ENCODE measurements around the gene ELL2.

ELL2 gene

GRCh38 chr5:95884511-95884910, 77.1 kb downstream of the ELL2 start:
- Histone ChIP-seq H3K36me3 (ENCODE audit: control insufficient read depth in 2 of 2, insufficient read depth in 2 of 2, low read length in 2 of 2) (peaks cover 0 to 3% of the 10 kb centered on the region in 2 donors), H3K9ac (ENCODE audit: low read depth in 1 of 2, low read length in 2 of 2) (no peak overlapping the region), H3K4me1 (ENCODE audit: control insufficient read depth in 2 of 2, insufficient read depth in 2 of 2, low read length in 2 of 2) (peaks cover 1 to 4% of the 10 kb centered on the region in 2 donors)

GRCh38 chr5:95884017-95884325, 77.7 kb downstream of the ELL2 start:
- peaks cover 6% of the 10 kb centered on the region in 2 donors for H3K4me1 ChIP-seq (ENCODE audit: control insufficient read depth in 2 of 2, insufficient read depth in 2 of 2, low read length in 2 of 2)
- no peaks in the 10 kb centered on the region for H3K9me3 ChIP-seq (ENCODE audit: control insufficient read depth in 2 of 2, low read length in 2 of 2)
- H3K27me3 ChIP-seq (ENCODE audit: control insufficient read depth in 2 of 2, insufficient read depth in 2 of 2, low read length in 2 of 2): no peaks in the 10 kb centered on the region
- peaks cover 0 to 3% of the 10 kb centered on the region in 2 donors for H3K36me3 ChIP-seq (ENCODE audit: control insufficient read depth in 2 of 2, insufficient read depth in 2 of 2, low read length in 2 of 2)
- no peak overlapping the region for H3K4me3 ChIP-seq (ENCODE audit: low read length in 2 of 2)
- H3K9ac ChIP-seq (ENCODE audit: low read depth in 1 of 2, low read length in 2 of 2): no peak overlapping the region
- H3K27ac ChIP-seq (ENCODE audit: low read depth in 2 of 2, low read length in 2 of 2): no peak overlapping the region

More at GRCh38 chr5:95884511-95884910, 77.1 kb downstream of the ELL2 start:
- Histone ChIP-seq H3K9me3 (ENCODE audit: control insufficient read depth in 2 of 2, low read length in 2 of 2) (no peaks in the 10 kb centered on the region), H3K4me3 (ENCODE audit: low read length in 2 of 2) (no peak overlapping the region), H3K27me3 (ENCODE audit: control insufficient read depth in 2 of 2, insufficient read depth in 2 of 2, low read length in 2 of 2) (no peaks in the 10 kb centered on the region), H3K27ac (ENCODE audit: low read depth in 2 of 2, low read length in 2 of 2) (no peak overlapping the region)

GRCh38 chr5:95883185-95884016, 78.2 kb downstream of the ELL2 start:
- H3K9ac ChIP-seq (ENCODE audit: low read depth in 1 of 2, low read length in 2 of 2): no peak overlapping the region
- H3K4me1 ChIP-seq (ENCODE audit: control insufficient read depth in 2 of 2, insufficient read depth in 2 of 2, low read length in 2 of 2): peaks cover 7 to 8% of the 10 kb centered on the region in 2 donors
- no peak overlapping the region for H3K4me3 ChIP-seq (ENCODE audit: low read length in 2 of 2)
- H3K27ac ChIP-seq (ENCODE audit: low read depth in 2 of 2, low read length in 2 of 2): no peak overlapping the region
- no peaks in the 10 kb centered on the region for H3K27me3 ChIP-seq (ENCODE audit: control insufficient read depth in 2 of 2, insufficient read depth in 2 of 2, low read length in 2 of 2)
- no peaks in the 10 kb centered on the region for H3K9me3 ChIP-seq (ENCODE audit: control insufficient read depth in 2 of 2, low read length in 2 of 2)
- H3K36me3 ChIP-seq (ENCODE audit: control insufficient read depth in 2 of 2, insufficient read depth in 2 of 2, low read length in 2 of 2): peaks cover 0 to 3% of the 10 kb centered on the region in 2 donors

- Histone ChIP-seq H3K4me3 (ENCODE audit: low read length in 2 of 2) (no peak overlapping the region), H3K36me3 (ENCODE audit: control insufficient read depth in 2 of 2, insufficient read depth in 2 of 2, low read length in 2 of 2) (no peaks in the 10 kb centered on the region), H3K27me3 (ENCODE audit: control insufficient read depth in 2 of 2, insufficient read depth in 2 of 2, low read length in 2 of 2) (no peaks in the 10 kb centered on the region), H3K9me3 (ENCODE audit: control insufficient read depth in 2 of 2, low read length in 2 of 2) (no peaks in the 10 kb centered on the region), H3K4me1 (ENCODE audit: control insufficient read depth in 2 of 2, insufficient read depth in 2 of 2, low read length in 2 of 2) (peaks cover 7 to 10% of the 10 kb centered on the region in 2 donors), H3K9ac (ENCODE audit: low read depth in 1 of 2, low read length in 2 of 2) (no peak overlapping the region), H3K27ac (ENCODE audit: low read depth in 2 of 2, low read length in 2 of 2) (no peak overlapping the region)
These were observed 79.8 kb downstream of the ELL2 start for GRCh38 chr5:95881833-95882232.

- Histone ChIP-seq H3K27ac (ENCODE audit: low read depth in 2 of 2, low read length in 2 of 2) (no peak overlapping the region), H3K27me3 (ENCODE audit: control insufficient read depth in 2 of 2, insufficient read depth in 2 of 2, low read length in 2 of 2) (no peaks in the 10 kb centered on the region), H3K36me3 (ENCODE audit: control insufficient read depth in 2 of 2, insufficient read depth in 2 of 2, low read length in 2 of 2) (no peaks in the 10 kb centered on the region), H3K4me3 (ENCODE audit: low read length in 2 of 2) (no peak overlapping the region), H3K9me3 (ENCODE audit: control insufficient read depth in 2 of 2, low read length in 2 of 2) (no peaks in the 10 kb centered on the region), H3K9ac (ENCODE audit: low read depth in 1 of 2, low read length in 2 of 2) (no peak overlapping the region), H3K4me1 (ENCODE audit: control insufficient read depth in 2 of 2, insufficient read depth in 2 of 2, low read length in 2 of 2) (peaks cover 7 to 10% of the 10 kb centered on the region in 2 donors)
These were observed 81.3 kb downstream of the ELL2 start for GRCh38 chr5:95880081-95880926.

- no peaks in the 10 kb centered on the region for H3K9me3 ChIP-seq (ENCODE audit: control insufficient read depth in 2 of 2, low read length in 2 of 2)
- H3K4me3 ChIP-seq (ENCODE audit: low read length in 2 of 2): no peak overlapping the region
- H3K36me3 ChIP-seq (ENCODE audit: control insufficient read depth in 2 of 2, insufficient read depth in 2 of 2, low read length in 2 of 2): no peaks in the 10 kb centered on the region
- no peaks in the 10 kb centered on the region for H3K27me3 ChIP-seq (ENCODE audit: control insufficient read depth in 2 of 2, insufficient read depth in 2 of 2, low read length in 2 of 2)
- H3K9ac ChIP-seq (ENCODE audit: low read depth in 1 of 2, low read length in 2 of 2): no peak overlapping the region
- H3K27ac ChIP-seq (ENCODE audit: low read depth in 2 of 2, low read length in 2 of 2): no peak overlapping the region
- peaks cover 7 to 10% of the 10 kb centered on the region in 2 donors for H3K4me1 ChIP-seq (ENCODE audit: control insufficient read depth in 2 of 2, insufficient read depth in 2 of 2, low read length in 2 of 2)
These were observed 82.0 kb downstream of the ELL2 start for GRCh38 chr5:95879661-95880060.

DNA sequence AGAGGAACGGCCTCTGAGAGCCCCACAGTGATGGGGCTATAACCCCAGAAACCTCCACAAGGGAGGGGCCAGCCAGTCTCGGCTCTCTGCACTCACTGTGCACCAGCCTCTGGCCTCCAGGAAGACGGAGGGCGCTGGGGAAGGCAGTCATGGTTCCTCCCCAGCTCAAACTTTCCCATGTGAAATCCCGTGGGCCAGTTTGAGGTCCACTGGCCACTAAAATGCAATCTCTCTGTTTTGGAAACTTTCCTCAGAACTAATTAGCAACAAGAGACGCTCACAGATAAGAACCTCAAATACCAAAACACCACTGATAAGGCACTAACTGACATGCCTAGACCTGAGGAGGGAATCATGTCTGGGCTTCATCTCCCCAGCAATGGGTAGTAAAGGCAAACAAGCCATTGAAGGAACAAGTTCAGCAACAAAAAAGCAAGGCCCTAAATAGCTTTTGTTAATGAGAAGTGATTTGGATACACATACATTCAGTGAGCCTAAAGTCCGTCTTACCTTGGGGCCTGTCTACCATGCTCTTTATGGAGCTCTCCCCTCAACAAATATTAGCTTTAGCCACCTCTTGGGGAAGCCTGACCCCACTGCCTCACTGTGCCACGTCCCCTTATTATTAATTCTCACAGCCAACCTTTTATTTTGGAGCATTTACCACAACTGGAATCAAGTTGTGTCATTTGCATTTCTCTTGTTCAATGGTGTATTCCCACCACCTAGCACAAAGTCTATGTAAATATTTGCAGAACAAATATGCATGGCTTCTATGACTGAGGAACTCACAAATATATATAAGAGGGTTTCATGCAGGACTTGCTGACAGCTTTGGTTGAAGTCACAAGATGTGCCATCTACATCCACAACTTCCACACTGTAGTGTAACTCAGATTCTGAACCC, 83.0 kb downstream of the ELL2 start:
- Histone ChIP-seq H3K27me3 (ENCODE audit: control insufficient read depth in 2 of 2, insufficient read depth in 2 of 2, low read length in 2 of 2) (no peaks in the 10 kb centered on the region), H3K9me3 (ENCODE audit: control insufficient read depth in 2 of 2, low read length in 2 of 2) (no peaks in the 10 kb centered on the region), H3K36me3 (ENCODE audit: control insufficient read depth in 2 of 2, insufficient read depth in 2 of 2, low read length in 2 of 2) (no peaks in the 10 kb centered on the region), H3K4me3 (ENCODE audit: low read length in 2 of 2) (no peak overlapping the region), H3K27ac (ENCODE audit: low read depth in 2 of 2, low read length in 2 of 2) (no peak overlapping the region), H3K4me1 (ENCODE audit: control insufficient read depth in 2 of 2, insufficient read depth in 2 of 2, low read length in 2 of 2) (peaks cover 7 to 10% of the 10 kb centered on the region in 2 donors), H3K9ac (ENCODE audit: low read depth in 1 of 2, low read length in 2 of 2) (no peak overlapping the region)

DNA sequence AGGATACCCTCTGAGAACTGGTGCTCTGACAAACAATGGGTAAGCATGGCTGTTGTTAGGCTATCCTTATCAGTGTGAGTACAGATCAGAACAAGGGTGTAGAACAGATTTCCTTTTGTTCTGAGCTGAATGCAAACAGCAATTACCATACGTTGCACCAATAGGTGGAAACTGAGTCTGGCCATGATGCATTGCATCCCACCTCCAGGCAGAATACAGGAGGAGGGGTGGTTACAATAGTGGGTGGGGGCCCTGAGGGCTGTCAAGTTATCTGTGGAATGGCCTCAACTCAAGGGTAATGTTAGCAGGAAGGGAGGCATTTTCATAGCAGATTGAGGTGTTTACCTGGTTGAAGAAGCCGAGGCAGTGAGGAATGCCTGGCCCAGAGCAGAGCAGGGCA, 84.9 kb downstream of the ELL2 start:
- Histone ChIP-seq H3K36me3 (ENCODE audit: control insufficient read depth in 2 of 2, insufficient read depth in 2 of 2, low read length in 2 of 2) (no peaks in the 10 kb centered on the region), H3K9ac (ENCODE audit: low read depth in 1 of 2, low read length in 2 of 2) (no peak overlapping the region), H3K27me3 (ENCODE audit: control insufficient read depth in 2 of 2, insufficient read depth in 2 of 2, low read length in 2 of 2) (no peaks in the 10 kb centered on the region), H3K4me3 (ENCODE audit: low read length in 2 of 2) (no peak overlapping the region), H3K27ac (ENCODE audit: low read depth in 2 of 2, low read length in 2 of 2) (no peak overlapping the region), H3K9me3 (ENCODE audit: control insufficient read depth in 2 of 2, low read length in 2 of 2) (no peaks in the 10 kb centered on the region), H3K4me1 (ENCODE audit: control insufficient read depth in 2 of 2, insufficient read depth in 2 of 2, low read length in 2 of 2) (peaks cover 7 to 10% of the 10 kb centered on the region in 2 donors)

DNA sequence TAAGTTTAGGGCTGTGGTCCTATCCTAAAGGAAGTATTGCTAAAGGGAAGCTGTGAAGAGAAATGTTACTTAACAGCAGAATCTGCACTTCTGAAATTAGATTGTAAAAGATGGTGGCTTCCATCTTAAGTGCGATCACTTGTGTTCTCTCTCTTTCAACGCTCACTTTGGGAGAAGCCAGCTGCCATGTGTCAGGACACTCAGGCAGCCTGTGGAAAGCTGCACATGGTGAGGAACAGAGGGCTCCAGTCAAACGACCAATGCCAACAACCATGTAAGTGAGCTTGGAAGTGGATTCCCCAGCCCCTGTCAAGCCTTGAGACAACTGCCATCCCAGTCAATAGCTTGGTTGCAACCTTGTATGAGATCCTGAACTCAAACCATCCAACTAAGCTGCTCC, 87.4 kb downstream of the ELL2 start:
- peaks cover 4 to 11% of the 10 kb centered on the region in 2 donors for H3K4me1 ChIP-seq (ENCODE audit: control insufficient read depth in 2 of 2, insufficient read depth in 2 of 2, low read length in 2 of 2)
- H3K4me3 ChIP-seq (ENCODE audit: low read length in 2 of 2): no peak overlapping the region
- H3K9ac ChIP-seq (ENCODE audit: low read depth in 1 of 2, low read length in 2 of 2): no peak overlapping the region
- H3K9me3 ChIP-seq (ENCODE audit: control insufficient read depth in 2 of 2, low read length in 2 of 2): no peaks in the 10 kb centered on the region
- H3K27ac ChIP-seq (ENCODE audit: low read depth in 2 of 2, low read length in 2 of 2): no peak overlapping the region
- H3K27me3 ChIP-seq (ENCODE audit: control insufficient read depth in 2 of 2, insufficient read depth in 2 of 2, low read length in 2 of 2): no peaks in the 10 kb centered on the region
- no peaks in the 10 kb centered on the region for H3K36me3 ChIP-seq (ENCODE audit: control insufficient read depth in 2 of 2, insufficient read depth in 2 of 2, low read length in 2 of 2)

All from mucosa of rectum (tissue), 2 donors.